DND-41 (cell line): ENCODE measurements around the gene RNF207.

Experiments used
- ATAC-seq: fragments of 200-7000 bp; cut with Tn5 transposase; 3 replicates; pipeline ENCODE4 v1.9.1; 2021; ENCODE audit warnings: low read depth; ENCODE audit not compliant: insufficient read depth
- DNase-seq: peaks from one replicate; pipeline ENCODE4 v3.0.0-alpha.2; 2020
- H2AFZ ChIP-seq: 2 replicates; pipeline ENCODE4 v1.6.0; 2012; ENCODE audit warnings: low read depth, low read length
- H3K27ac ChIP-seq: 2 replicates; pipeline ENCODE4 v1.5.1; 2012; ENCODE audit warnings: low read length, inconsistent platforms
- H3K27me3 ChIP-seq: fragments of 200-600 bp; sonication (generic); 2 replicates; pipeline ENCODE4 v1.6.0; 2012; ENCODE audit warnings: low read length, mild to moderate bottlenecking, inconsistent platforms; ENCODE audit not compliant: insufficient read depth, poor library complexity
- H3K36me3 ChIP-seq: 2 replicates; pipeline ENCODE4 v1.5.1; 2012; ENCODE audit warnings: low read length, inconsistent platforms; ENCODE audit not compliant: insufficient read depth
- H3K4me1 ChIP-seq: 2 replicates; pipeline ENCODE4 v1.5.1; 2012; ENCODE audit warnings: mild to moderate bottlenecking, low read length; ENCODE audit not compliant: insufficient read depth
- H3K4me2 ChIP-seq: 2 replicates; pipeline ENCODE4 v1.6.0; 2012; ENCODE audit warnings: mild to moderate bottlenecking, moderate library complexity, low read length, inconsistent platforms; ENCODE audit not compliant: insufficient read depth
- H3K4me3 ChIP-seq, 2 experiments: fragments of 200-600 bp in 1 of 2; shearing (Covaris generic) in 1 of 2; 2 replicates each; pipeline ENCODE4 v1.5.1; 2012 to 2016; ENCODE audit warnings: inconsistent platforms in 2 of 2, low read length in 2 of 2, mild to moderate bottlenecking in 2 of 2, low read depth in 1 of 2, moderate library complexity in 1 of 2
- H3K79me2 ChIP-seq: 2 replicates; pipeline ENCODE4 v1.6.0; 2012; ENCODE audit warnings: low read length, inconsistent platforms; ENCODE audit not compliant: insufficient read depth
- H3K9ac ChIP-seq: 2 replicates; pipeline ENCODE4 v1.6.0; 2012; ENCODE audit warnings: low read depth, mild to moderate bottlenecking, inconsistent platforms, low read length, moderate library complexity
- H3K9me3 ChIP-seq: 2 replicates; pipeline ENCODE4 v1.5.1; 2012; ENCODE audit warnings: low read length, moderate library complexity, mild to moderate bottlenecking, inconsistent platforms; ENCODE audit not compliant: insufficient read depth, severe bottlenecking
- H4K20me1 ChIP-seq: 2 replicates; pipeline ENCODE4 v1.6.0; 2012; ENCODE audit warnings: low read length; ENCODE audit not compliant: insufficient read depth
- CTCF ChIP-seq: IDR thresholded peaks from 2 replicates; pipeline ENCODE4 v1.5.1; 2012; ENCODE audit warnings: borderline replicate concordance, low read length, moderate library complexity, mild to moderate bottlenecking; ENCODE audit not compliant: poor library complexity, severe bottlenecking; ENCODE audit errors: extremely low read depth
- EZH2 ChIP-seq: IDR thresholded peaks from 3 replicates; pipeline ENCODE4 v1.6.1; 2012; ENCODE audit warnings: borderline replicate concordance, low read depth, mild to moderate bottlenecking, moderate library complexity, low read length, inconsistent platforms; ENCODE audit not compliant: severe bottlenecking

RNF207 gene

GRCh38 chr1:6205849-6206519 lies at the start of gene RNF207:
Gene RNF207 (plus strand): TSS chr1:6206119. CDS start chr1:6206536, 417 bp downstream.
- Histone ChIP-seq H2AFZ (no peak within 1 kb of the TSS), H3K4me1 (no peaks in the 10 kb centered on the region), H3K27ac (no peak within 1 kb of the TSS), H4K20me1 (no peaks in the 10 kb centered on the region), H3K4me3 (no peak within 1 kb of the TSS), H3K9me3 (no peaks in the 10 kb centered on the region), H3K9ac (no peak within 1 kb of the TSS), H3K79me2 (no peaks in the 10 kb centered on the region), H3K36me3 (no peaks in the 10 kb centered on the region), H3K27me3 (no peaks in the 10 kb centered on the region), H3K4me2 (no peak within 1 kb of the TSS)
- TF ChIP-seq CTCF = no peak
- no peak for TF ChIP-seq EZH2
- no peak for DNase-seq
- no peak for ATAC-seq

GRCh38 chr1:6157132-6157527 lies 48.8 kb upstream of the RNF207 start:
- H3K4me3 ChIP-seq = no peak overlapping the region
- no peak for ATAC-seq
- no peak overlapping the region for H3K27ac ChIP-seq
- no peaks in the 10 kb centered on the region for H3K4me1 ChIP-seq
- DNase-seq = no peak
- H3K79me2 ChIP-seq = no peaks in the 10 kb centered on the region
- H3K36me3 ChIP-seq = no peaks in the 10 kb centered on the region
- H3K4me2 ChIP-seq = no peak overlapping the region
- no peak overlapping the region for H3K9ac ChIP-seq
- peaks cover 15% of the 10 kb centered on the region for H4K20me1 ChIP-seq
- H3K27me3 ChIP-seq = no peaks in the 10 kb centered on the region
- no peak overlapping the region for H2AFZ ChIP-seq
- TF ChIP-seq CTCF = no peak
- no peak for TF ChIP-seq EZH2
- no peaks in the 10 kb centered on the region for H3K9me3 ChIP-seq

GRCh38 chr1:6157528-6158174 lies 48.3 kb upstream of the RNF207 start:
- H3K79me2 ChIP-seq = no peaks in the 10 kb centered on the region
- TF ChIP-seq EZH2 (no peak), CTCF (no peak)
- H4K20me1 ChIP-seq = peaks cover 20% of the 10 kb centered on the region
- H3K9me3 ChIP-seq = no peaks in the 10 kb centered on the region
- DNase-seq = no peak
- no peak overlapping the region for H3K27ac ChIP-seq
- ATAC-seq = no peak
- no peak overlapping the region for H3K9ac ChIP-seq
- H3K4me1 ChIP-seq = no peaks in the 10 kb centered on the region
- H3K27me3 ChIP-seq = no peaks in the 10 kb centered on the region
- H3K4me2 ChIP-seq = no peak overlapping the region
- H2AFZ ChIP-seq = no peak overlapping the region
- no peak overlapping the region for H3K4me3 ChIP-seq
- H3K36me3 ChIP-seq = no peaks in the 10 kb centered on the region
